DND-41 (cell line): ENCODE measurements around the gene PHF2.

Experiments
- EZH2 ChIP-seq: IDR thresholded peaks from 3 replicates; pipeline ENCODE4 v1.6.1; 2012; ENCODE audit warnings: borderline replicate concordance, low read depth, mild to moderate bottlenecking, moderate library complexity, low read length, inconsistent platforms; ENCODE audit not compliant: severe bottlenecking
- TF ChIP-seq, protein P1 (sequence below): IDR thresholded peaks from 2 replicates; pipeline ENCODE4 v1.5.1; 2012; ENCODE audit warnings: borderline replicate concordance, low read length, moderate library complexity, mild to moderate bottlenecking; ENCODE audit not compliant: poor library complexity, severe bottlenecking; ENCODE audit errors: extremely low read depth

DNA sequence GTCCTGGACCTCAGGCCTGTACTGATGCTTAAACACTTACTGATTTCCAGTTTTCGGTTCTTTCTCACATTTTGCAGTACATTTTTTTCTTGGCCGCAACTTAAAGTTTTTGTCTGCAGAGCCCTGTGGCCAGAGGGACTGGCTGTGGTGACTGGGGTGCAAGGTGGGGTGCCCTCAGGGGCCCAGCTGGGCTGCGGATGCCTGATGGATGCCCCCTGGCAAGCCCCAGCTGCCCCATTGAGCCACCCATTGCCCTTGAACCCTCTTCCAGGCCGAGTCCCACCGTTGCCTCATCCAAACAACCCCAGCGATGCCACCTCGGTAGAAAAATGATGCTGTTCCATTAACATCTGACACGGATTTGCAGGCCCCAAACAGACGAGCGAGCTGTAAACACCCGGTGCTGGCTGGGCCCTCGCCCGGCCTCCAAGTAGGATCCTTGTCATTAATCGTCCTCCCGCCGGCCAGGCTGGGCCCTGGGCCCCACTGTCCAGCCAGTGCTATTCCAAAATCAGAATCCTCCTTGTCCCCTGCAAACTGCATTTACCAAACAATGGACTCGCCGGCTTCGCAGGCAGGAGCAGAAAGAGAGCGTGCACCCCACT, 107.9 kb downstream of the PHF2 start:
- TF ChIP-seq, protein P1, sequence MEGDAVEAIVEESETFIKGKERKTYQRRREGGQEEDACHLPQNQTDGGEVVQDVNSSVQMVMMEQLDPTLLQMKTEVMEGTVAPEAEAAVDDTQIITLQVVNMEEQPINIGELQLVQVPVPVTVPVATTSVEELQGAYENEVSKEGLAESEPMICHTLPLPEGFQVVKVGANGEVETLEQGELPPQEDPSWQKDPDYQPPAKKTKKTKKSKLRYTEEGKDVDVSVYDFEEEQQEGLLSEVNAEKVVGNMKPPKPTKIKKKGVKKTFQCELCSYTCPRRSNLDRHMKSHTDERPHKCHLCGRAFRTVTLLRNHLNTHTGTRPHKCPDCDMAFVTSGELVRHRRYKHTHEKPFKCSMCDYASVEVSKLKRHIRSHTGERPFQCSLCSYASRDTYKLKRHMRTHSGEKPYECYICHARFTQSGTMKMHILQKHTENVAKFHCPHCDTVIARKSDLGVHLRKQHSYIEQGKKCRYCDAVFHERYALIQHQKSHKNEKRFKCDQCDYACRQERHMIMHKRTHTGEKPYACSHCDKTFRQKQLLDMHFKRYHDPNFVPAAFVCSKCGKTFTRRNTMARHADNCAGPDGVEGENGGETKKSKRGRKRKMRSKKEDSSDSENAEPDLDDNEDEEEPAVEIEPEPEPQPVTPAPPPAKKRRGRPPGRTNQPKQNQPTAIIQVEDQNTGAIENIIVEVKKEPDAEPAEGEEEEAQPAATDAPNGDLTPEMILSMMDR: no peak
- TF ChIP-seq EZH2: no peak
